G401 (cell line): ENCODE data around the gene MCUR1. TPM values are rescaled to one million over a fixed set of nuclear protein-coding genes. Genes with fewer than 3 reads are reported as not detected.

Source experiments
- DNase-seq: peaks from one replicate; pipeline ENCODE4 v3.0.0-alpha.2; 2015; ENCODE audit warnings: low spot score
- in situ Hi-C: cut with HindIII; loops from 2 replicates; pipeline ENCODE4 v1.10.0; 2016; ENCODE audit warnings: low sequenced_read_pairs, mixed read lengths
- total RNA-seq: library from RNA; depleted of rRNA; stranded (reverse); fragments of >200 nt; shearing (Covaris generic); gene quantifications from 2 replicates; pipeline ENCODE4 v1.2.3, GENCODE V29; 2014; rRNA removed

The MCUR1 gene
- total RNA-seq, 1 experiment from 2014 or later = 28.8 TPM

GRCh38 chr6:13760307-13761304 lies 53.8 kb downstream of the MCUR1 start:
- in situ Hi-C loops = no loop called here
- DNase-seq = no peak

GRCh38 chr6:13759025-13759424 lies 55.3 kb downstream of the MCUR1 start:
- no peak for DNase-seq
- in situ Hi-C loops = no loop called here

GRCh38 chr6:13754644-13755043 lies 59.7 kb downstream of the MCUR1 start:
- DNase-seq = no peak
- in situ Hi-C loops = no loop called here

DNA sequence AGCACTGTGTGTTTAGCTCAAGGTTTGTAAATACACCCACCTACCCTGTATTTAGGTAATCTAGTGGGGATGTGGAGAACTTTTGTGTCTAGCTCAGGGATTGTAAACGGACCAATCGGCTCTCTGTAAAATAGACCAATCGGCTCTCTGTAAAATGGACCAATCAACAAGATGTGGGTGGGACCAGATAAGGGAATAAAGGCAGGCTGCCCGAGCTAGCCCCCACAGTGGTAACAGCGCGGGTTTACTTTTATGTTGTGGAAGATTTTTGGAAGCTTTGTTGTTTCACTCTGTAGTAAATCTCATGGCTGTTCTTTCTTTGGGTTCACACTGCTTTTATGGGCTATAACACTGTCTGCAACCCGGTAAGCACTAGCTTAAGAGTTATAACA lies 70.6 kb downstream of the MCUR1 start:
- no peak for DNase-seq
- in situ Hi-C loops = no loop called here

DNA sequence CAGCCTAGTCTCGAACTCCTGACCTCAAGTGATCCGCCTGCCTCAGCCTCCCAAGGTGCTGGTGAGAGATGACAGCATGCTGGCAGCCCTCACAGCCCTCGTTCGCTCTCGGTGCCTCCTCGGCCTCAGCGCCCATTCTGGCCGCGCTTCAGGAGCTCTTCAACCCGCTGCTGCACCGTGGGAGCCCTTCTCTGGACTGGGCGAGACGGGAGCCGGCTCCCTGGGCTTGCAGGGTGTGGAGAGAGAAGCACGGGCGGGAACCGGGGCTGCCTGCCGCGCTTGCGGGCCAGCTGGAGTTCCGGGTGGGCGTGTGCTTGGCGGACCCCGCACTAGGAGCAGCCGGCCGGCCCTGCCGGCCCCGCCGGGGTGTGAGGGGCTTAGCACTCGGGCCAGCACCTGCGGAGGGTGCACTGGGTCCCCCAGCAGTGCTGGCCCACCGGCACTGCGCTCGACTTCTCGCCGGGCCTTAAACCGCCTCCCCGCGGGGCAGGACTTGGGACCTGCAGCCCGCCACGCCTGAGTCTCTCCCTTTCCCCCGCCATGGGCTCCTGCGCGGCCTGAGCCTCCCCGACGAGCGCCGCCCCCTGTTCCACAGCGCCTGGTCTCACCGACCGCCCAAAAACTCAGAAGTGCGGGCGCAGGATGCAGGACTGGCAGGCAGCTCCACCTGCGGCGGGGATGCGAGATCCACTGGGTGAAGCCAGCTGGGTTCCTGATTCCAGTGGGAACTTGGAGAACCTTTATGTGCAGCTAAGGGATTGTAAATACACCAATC lies 71.2 kb downstream of the MCUR1 start:
- in situ Hi-C loops = no loop called here

GRCh38 chr6:13741365-13741764 lies 73.0 kb downstream of the MCUR1 start:
- in situ Hi-C loops = no loop called here

More for the DNA sequence above, 71.2 kb downstream of the MCUR1 start:
- no peak for DNase-seq

More at GRCh38 chr6:13741365-13741764, 73.0 kb downstream of the MCUR1 start:
- no peak for DNase-seq

Other genes with a start within 250 kb of the MCUR1 start
- gene SIRT5, start 240.0 kb downstream of the MCUR1 start, total RNA-seq = 9.7 and 13.9 TPM in 2 replicates
- 114 and 117 TPM in 2 replicates for gene NOL7, start 199.2 kb downstream of the MCUR1 start, total RNA-seq
- gene RANBP9, start 102.7 kb downstream of the MCUR1 start, total RNA-seq = 20.7 and 36.3 TPM in 2 replicates
- 0.31 and 1.9 TPM in 2 replicates for gene RNF182, start 110.4 kb upstream of the MCUR1 start, total RNA-seq